Activated T-cell treated with anti-CD3 and anti-CD28 coated beads, Interleukin-2, amount 50 U/mL, for 24 hours (primary cell): ENCODE results near the gene PPM1N.

Experiments used
- DNase-seq: peaks from one replicate; pipeline ENCODE4 v3.0.0-alpha.2; 2020
- H3K27ac Mint-ChIP-seq: 2 replicates; pipeline ENCODE4 v1.8.0; 2020; ENCODE audit warnings: mild to moderate bottlenecking, mixed read lengths
- H3K27me3 Mint-ChIP-seq: 2 replicates; pipeline ENCODE4 v1.8.0; 2020; ENCODE audit warnings: mixed read lengths
- H3K36me3 Mint-ChIP-seq: 2 replicates; pipeline ENCODE4 v1.8.0; 2020; ENCODE audit warnings: low read depth, mixed read lengths
- H3K4me1 Mint-ChIP-seq: 2 replicates; pipeline ENCODE4 v1.8.0; 2020; ENCODE audit warnings: low read depth, mixed read lengths
- H3K4me3 Mint-ChIP-seq: 2 replicates; pipeline ENCODE4 v1.8.0; 2020; ENCODE audit warnings: mild to moderate bottlenecking, moderate library complexity, mixed read lengths
- H3K9me3 Mint-ChIP-seq: 2 replicates; pipeline ENCODE4 v1.8.0; 2020; ENCODE audit warnings: mixed read lengths

The PPM1N gene

GRCh38 chr19:45542234-45542668 lies 44.0 kb downstream of the PPM1N start:
- no peak for DNase-seq
- Mint-ChIP-seq H3K4me3 (no peak overlapping the region), H3K27me3 (no peaks in the 10 kb centered on the region), H3K36me3 (no peaks in the 10 kb centered on the region), H3K27ac (no peak overlapping the region), H3K9me3 (no peaks in the 10 kb centered on the region), H3K4me1 (peaks cover 6% of the 10 kb centered on the region)

- no peak for DNase-seq
- Mint-ChIP-seq H3K9me3 (no peaks in the 10 kb centered on the region), H3K4me3 (no peak overlapping the region), H3K27me3 (no peaks in the 10 kb centered on the region), H3K27ac (no peak overlapping the region), H3K36me3 (peaks cover 5% of the 10 kb centered on the region), H3K4me1 (peaks cover 6% of the 10 kb centered on the region)
These were observed 49.0 kb downstream of the PPM1N start for GRCh38 chr19:45547211-45547770.

- peaks cover 9% of the 10 kb centered on the region for H3K36me3 Mint-ChIP-seq
- H3K4me3 Mint-ChIP-seq = no peak overlapping the region
- peaks cover 6% of the 10 kb centered on the region for H3K4me1 Mint-ChIP-seq
- H3K9me3 Mint-ChIP-seq = no peaks in the 10 kb centered on the region
- DNase-seq = no peak
- no peaks in the 10 kb centered on the region for H3K27me3 Mint-ChIP-seq
- no peak overlapping the region for H3K27ac Mint-ChIP-seq
These were observed 49.8 kb downstream of the PPM1N start for GRCh38 chr19:45547965-45548609.
